Stimulated activated CD8-positive, alpha-beta memory T cell treated with anti-CD3 and anti-CD28 coated beads, Interleukin-12 subunit alpha, Interleukin-12 subunit beta, amount 100 ng/mL, for 4 hours (primary cell): ENCODE results near the gene EPS8.
"Not testable (repeated sequence)": the region's sequence is repeated elsewhere in the genome, so short reads cannot be mapped to it uniquely, and the experiment has no call there.

Experiments used
- DNase-seq: peaks from one replicate; pipeline ENCODE4 v3.0.0-alpha.2; 2020; ENCODE audit warnings: low read depth

EPS8 gene

DNA sequence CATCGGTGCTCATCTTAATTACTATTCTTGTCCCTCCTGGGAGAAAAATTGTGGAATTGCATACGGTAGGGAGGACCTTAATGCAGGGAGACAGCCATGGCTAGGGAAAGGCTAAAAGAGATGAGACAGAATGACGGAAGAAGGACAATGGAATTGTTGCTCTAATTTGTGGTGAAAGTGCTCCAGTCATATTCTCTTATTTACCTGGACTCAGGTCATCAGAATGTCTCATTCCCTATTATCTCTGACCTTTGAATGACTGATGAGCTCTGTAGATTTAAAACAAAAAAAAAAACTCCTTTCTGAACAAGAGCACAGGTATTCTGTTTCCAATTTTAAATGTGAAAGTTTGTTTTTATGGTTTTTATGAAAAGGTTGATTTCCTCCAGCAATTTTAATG, 8.6 kb upstream of the EPS8 start:
- DNase-seq, result no peak

- DNase-seq, result no peak
These were observed 7.4 kb upstream of the EPS8 start for GRCh38 chr12:15796493-15797141.

DNA sequence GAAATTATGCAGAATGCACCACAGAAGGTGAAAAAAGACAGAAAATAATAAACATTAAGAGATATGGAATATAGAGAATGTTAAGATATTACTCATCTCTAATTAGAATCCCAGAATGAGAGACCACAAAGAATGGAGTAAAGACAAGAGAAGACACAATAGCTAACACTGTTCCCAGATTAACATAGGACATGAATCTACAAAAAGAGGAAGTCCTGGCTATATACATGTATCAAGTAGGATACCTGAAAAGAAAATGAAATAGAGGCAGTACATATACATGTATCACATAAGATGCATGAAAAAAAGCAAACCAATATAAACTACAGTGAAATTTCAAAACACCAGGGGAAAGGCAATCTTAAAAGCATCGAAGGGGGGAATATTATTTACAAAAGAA, 5.6 kb upstream of the EPS8 start:
- no peak for DNase-seq

GRCh38 chr12:15794196-15794595, 5.0 kb upstream of the EPS8 start:
- no peak for DNase-seq

- peak; percentile 1 for DNase-seq
These were observed 662 bp downstream of the EPS8 start for GRCh38 chr12:15788233-15789219.

GRCh38 chr12:15787778-15788177, 1.4 kb downstream of the EPS8 start:
- DNase-seq, result no peak

DNA sequence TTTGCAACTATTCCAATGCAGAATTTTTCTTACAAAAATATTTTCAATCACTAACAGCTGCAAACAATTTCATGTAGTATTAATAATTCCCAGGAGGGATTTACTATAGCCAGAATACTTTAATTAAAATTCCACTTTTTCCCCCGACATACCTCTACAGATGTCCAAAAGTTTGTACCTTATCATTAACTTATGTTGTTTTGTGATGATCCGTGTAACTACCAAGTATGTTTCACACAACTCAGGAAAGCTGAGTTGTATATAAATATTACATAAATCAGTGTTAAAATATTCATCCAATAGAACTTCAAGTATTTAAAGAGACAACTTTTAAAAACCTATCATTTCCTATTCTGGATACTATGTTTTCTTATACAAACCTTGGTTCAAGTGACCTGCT, 2.4 kb downstream of the EPS8 start:
- no peak for DNase-seq

- DNase-seq, result no peak
These were observed 5.9 kb downstream of the EPS8 start for GRCh38 chr12:15783288-15783687.

DNA sequence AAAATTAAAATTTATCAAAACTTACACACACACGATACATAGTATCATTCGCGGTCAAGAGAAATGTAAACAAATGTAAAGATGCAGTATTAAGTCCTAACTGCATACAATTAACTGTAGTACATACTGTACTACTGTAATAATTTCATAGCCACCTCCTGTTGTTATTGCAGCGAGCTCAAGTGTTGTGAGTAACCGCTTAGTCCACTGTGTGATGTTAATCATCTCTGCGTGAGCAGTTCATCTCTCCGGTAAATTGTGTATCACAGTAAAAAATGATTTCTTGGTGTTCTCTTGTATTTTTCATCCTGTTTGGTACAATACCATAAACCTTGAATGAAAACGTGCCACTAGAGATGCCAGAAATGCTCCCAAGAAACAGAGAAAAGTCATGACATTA, 6.5 kb downstream of the EPS8 start:
- no peak for DNase-seq

GRCh38 chr12:15779925-15780324, 9.3 kb downstream of the EPS8 start:
- DNase-seq, result no peak

- DNase-seq, result no peak
These were observed 11.1 kb downstream of the EPS8 start for GRCh38 chr12:15778126-15778525.

DNA sequence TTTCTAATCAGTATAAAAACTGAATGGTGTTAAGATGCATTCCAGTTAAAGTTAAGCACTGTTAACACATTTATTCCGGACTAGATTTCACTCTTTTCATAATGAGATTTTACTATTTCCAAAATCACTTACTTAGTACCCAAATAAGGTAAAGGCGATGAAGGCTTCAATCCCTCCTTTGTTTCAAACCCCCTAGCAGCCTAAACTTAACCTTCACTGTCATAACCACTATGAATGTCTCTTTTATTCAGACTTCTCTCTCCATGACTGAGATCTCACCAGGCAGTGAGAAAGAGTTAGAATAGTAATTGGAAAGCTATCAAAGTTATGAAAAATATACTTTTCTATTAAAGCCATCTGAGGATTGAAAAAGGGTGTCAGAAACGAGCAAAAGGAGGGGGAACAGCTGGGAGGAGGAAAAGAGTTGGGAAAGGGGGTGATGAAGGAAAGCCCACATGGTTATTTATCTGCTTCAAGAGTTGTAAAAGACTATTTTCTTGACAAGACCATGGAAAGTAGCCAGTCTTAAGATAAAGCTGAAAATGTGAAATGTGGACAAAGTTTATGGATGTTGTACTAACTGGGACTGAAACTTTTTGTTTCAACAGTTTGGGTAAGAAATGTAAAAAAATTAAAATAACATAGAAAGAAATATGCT, 11.7 kb downstream of the EPS8 start:
- no peak for DNase-seq

DNA sequence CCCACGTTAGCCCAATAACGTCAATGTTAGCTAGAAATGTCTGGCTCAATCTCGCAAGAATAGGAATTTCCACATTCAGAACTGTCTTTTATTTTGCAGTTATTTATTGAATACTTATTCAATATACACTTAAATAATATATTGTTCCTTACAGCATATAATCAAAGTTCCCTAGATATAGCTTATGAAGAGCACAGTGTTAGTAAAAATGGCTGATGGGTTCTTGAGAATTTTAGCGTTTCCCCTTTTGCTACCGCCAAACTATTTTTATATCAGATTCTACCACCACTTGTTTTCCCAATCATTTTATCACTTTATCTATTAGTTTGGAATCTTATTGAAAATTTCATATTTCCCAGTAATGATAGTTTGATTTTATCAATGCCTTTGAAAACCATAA, 12.7 kb downstream of the EPS8 start:
- DNase-seq, result no peak

DNA sequence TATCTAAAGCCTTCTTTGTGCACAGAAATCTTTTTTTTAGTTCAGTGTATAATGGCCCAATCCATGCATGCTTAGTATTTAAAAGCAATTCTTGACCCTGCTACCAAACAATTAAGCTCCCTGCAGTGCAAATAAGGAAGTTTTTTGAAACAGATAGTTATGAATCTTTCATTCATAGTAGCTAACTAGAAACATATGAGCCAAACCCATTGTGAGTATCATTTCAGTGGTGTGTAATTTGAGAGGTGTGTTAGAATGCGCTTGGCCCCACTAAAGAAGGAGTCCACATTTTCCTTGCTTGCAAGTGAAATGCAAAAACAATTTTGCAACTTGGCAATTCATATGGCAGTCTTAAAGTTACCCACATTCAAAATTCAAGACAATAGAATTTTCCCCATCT, 14.4 kb downstream of the EPS8 start:
- no peak for DNase-seq

GRCh38 chr12:15772405-15773018, 16.7 kb downstream of the EPS8 start:
- DNase-seq, result no peak

DNA sequence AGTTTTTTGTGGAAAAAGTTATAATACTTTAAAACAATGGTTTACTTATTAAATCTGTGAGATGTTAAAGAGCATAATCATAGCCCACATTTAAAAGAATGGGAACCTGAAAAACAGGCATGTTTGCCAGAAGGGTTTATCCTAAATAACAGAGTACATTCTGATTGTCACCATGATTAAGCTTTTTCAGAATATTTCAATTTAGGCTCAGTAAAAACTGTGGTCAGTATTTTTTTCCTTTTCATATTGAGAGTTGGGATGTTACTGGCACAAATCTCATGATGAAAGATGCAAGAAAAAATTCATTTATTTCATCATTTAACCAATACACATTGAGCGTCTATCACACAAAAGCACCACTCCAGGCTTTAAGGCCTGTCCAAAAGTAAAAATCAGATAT, 18.6 kb downstream of the EPS8 start:
- DNase-seq, result no peak

DNA sequence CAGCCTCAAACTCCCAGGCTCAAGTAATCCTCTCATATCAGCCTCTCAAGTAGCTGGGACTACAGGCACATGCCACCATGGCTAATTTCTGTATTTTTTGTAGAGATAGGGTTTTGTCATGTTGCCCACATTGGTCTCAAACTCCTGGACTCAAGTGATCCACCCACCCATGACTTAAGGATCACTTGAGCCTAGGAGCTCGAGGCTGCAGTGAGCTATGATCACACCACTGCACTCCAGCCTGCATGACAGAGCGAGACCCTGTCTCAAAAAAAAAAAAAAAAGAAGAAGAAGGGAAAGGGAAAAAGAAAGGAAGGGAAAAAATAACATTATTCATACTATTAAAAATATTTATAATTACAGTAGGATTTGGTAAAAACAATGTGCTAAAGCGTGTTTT, 19.2 kb downstream of the EPS8 start:
- DNase-seq, result no peak

GRCh38 chr12:15769586-15769985, 19.6 kb downstream of the EPS8 start:
- no peak for DNase-seq

- no peak for DNase-seq
These were observed 21.9 kb downstream of the EPS8 start for GRCh38 chr12:15767301-15767700.

GRCh38 chr12:15763328-15763727, 25.9 kb downstream of the EPS8 start:
- no peak for DNase-seq

- not testable (repeated sequence) for DNase-seq
These were observed 27.0 kb downstream of the EPS8 start for GRCh38 chr12:15762162-15762561.

GRCh38 chr12:15757553-15758255, 31.5 kb downstream of the EPS8 start:
- no peak for DNase-seq
